Endodermal cell (in vitro differentiated cells): Measurements from ENCODE around the gene XYLT1. TPM values are rescaled to one million over a fixed set of nuclear protein-coding genes. Genes with fewer than 3 reads are reported as not detected.

Source experiments
- DNase-seq: peaks from one replicate; pipeline ENCODE4 v3.0.0-alpha.2; 2017
- H3K27ac ChIP-seq: 2 replicates; pipeline ENCODE4 v1.5.1; 2013; ENCODE audit warnings: mild to moderate bottlenecking, low read depth, low read length, moderate library complexity
- H3K27me3 ChIP-seq: 2 replicates; pipeline ENCODE4 v1.6.1; 2013; ENCODE audit warnings: mild to moderate bottlenecking, low read length, moderate library complexity; ENCODE audit not compliant: insufficient read depth, control insufficient read depth, poor library complexity, severe bottlenecking
- H3K36me3 ChIP-seq: 2 replicates; pipeline ENCODE4 v1.7.0; 2013; ENCODE audit warnings: mild to moderate bottlenecking, low read length, moderate library complexity; ENCODE audit not compliant: control insufficient read depth, insufficient read depth
- H3K4me1 ChIP-seq: one replicate; pipeline ENCODE4 v1.7.0; 2013; ENCODE audit warnings: low read length; ENCODE audit not compliant: control insufficient read depth, insufficient read depth
- H3K4me3 ChIP-seq: 2 replicates; pipeline ENCODE4 v1.5.1; 2013; ENCODE audit warnings: mild to moderate bottlenecking, low read length, moderate library complexity
- H3K9ac ChIP-seq: 2 replicates; pipeline ENCODE4 v1.6.1; 2013; ENCODE audit warnings: mild to moderate bottlenecking, low read length, moderate library complexity; ENCODE audit not compliant: poor library complexity, severe bottlenecking; ENCODE audit errors: extremely low read depth
- H3K9me3 ChIP-seq: 2 replicates; pipeline ENCODE4 v1.6.1; 2013; ENCODE audit warnings: mild to moderate bottlenecking, low read length, moderate library complexity; ENCODE audit not compliant: control insufficient read depth
- H3K27ac Mint-ChIP-seq: 2 replicates; pipeline ENCODE4 v1.8.0; 2020; ENCODE audit warnings: mixed read lengths
- H3K27me3 Mint-ChIP-seq: 2 replicates; pipeline ENCODE4 v1.8.0; 2021; ENCODE audit warnings: mild to moderate bottlenecking, mixed read lengths; ENCODE audit not compliant: insufficient read depth
- H3K36me3 Mint-ChIP-seq: 2 replicates; pipeline ENCODE4 v1.8.0; 2020; ENCODE audit warnings: low read depth, mixed read lengths
- H3K4me1 Mint-ChIP-seq: 2 replicates; pipeline ENCODE4 v1.8.0; 2020; ENCODE audit warnings: mixed read lengths
- H3K4me3 Mint-ChIP-seq: 2 replicates; pipeline ENCODE4 v1.8.0; 2020; ENCODE audit warnings: mild to moderate bottlenecking, moderate library complexity, mixed read lengths
- H3K9me3 Mint-ChIP-seq: 2 replicates; pipeline ENCODE4 v1.8.0; 2020; ENCODE audit warnings: mild to moderate bottlenecking, mixed read lengths
- CTCF ChIP-seq: fragments of 200-600 bp; sonication (generic); conservative IDR thresholded peaks from 2 replicates; pipeline ENCODE4 v1.5.0; 2021; ENCODE audit warnings: antibody characterized with exemption, mild to moderate bottlenecking
- WGBS, 2 experiments: methylation state at CpG; one replicate each; pipeline versions ENCODE4 v1.1.5 to v1.1.7; 2013; ENCODE audit warnings: missing lambda C conversion rate in 2 of 2, mixed read lengths in 1 of 2; ENCODE audit not compliant: insufficient coverage in 1 of 2, insufficient read length in 1 of 2; 5-methylcytosine and 5-hydroxymethylcytosine counted together
- total RNA-seq, 2 donors: library from RNA; stranded (reverse); fragmentation: NEBNext Ultra II Directional in 1 of 2; extraction: Animal tissue kit (Norgen Biotek cat#: 25700) in 1 of 2; gene quantifications; 2 replicates in 1 of 2; 3 replicates in 1 of 2; pipeline ENCODE4 v1.2.1, GENCODE V29; 2021

XYLT1 gene
- total RNA-seq, 2 donors from 2014 or later: 26.8 to 28.5 TPM

GRCh38 chr16:17069681-17070080, 401.1 kb downstream of the XYLT1 start:
- Mint-ChIP-seq H3K36me3 (no peaks in the 10 kb centered on the region), H3K4me3 (no peak overlapping the region), H3K9me3 (peaks cover 3% of the 10 kb centered on the region), H3K27me3 (no peaks in the 10 kb centered on the region), H3K4me1 (peaks cover 24% of the 10 kb centered on the region), H3K27ac (no peak overlapping the region)
- Histone ChIP-seq H3K27ac (no peak overlapping the region), H3K4me1 (peaks cover 9% of the 10 kb centered on the region), H3K4me3 (no peak overlapping the region), H3K27me3 (no peaks in the 10 kb centered on the region), H3K9me3 (no peaks in the 10 kb centered on the region), H3K9ac (no peak overlapping the region), H3K36me3 (no peaks in the 10 kb centered on the region)
- WGBS, 2 experiments: 98% methylated on average over 2 of the region's 2 CpGs; no CpG with 5 or more reads in 1 of the 2 experiments
- TF ChIP-seq CTCF: no peak
- no peak for DNase-seq

GRCh38 chr16:17068524-17068923, 402.2 kb downstream of the XYLT1 start:
- Mint-ChIP-seq H3K27ac (no peak overlapping the region), H3K4me3 (no peak overlapping the region), H3K4me1 (peaks cover 15% of the 10 kb centered on the region), H3K9me3 (peaks cover 4% of the 10 kb centered on the region), H3K27me3 (no peaks in the 10 kb centered on the region), H3K36me3 (no peaks in the 10 kb centered on the region)
- Histone ChIP-seq H3K36me3 (no peaks in the 10 kb centered on the region), H3K4me3 (no peak overlapping the region), H3K27me3 (no peaks in the 10 kb centered on the region), H3K4me1 (peaks cover 5% of the 10 kb centered on the region), H3K9me3 (no peaks in the 10 kb centered on the region), H3K9ac (no peak overlapping the region), H3K27ac (no peak overlapping the region)
- no peak for TF ChIP-seq CTCF
- 99 to 100% methylated on average over 2 to 3 of the region's 3 CpGs for WGBS, 2 experiments
- no peak for DNase-seq

- Histone ChIP-seq H3K27ac (no peak overlapping the region), H3K4me3 (no peak overlapping the region), H3K27me3 (no peaks in the 10 kb centered on the region), H3K36me3 (no peaks in the 10 kb centered on the region), H3K9me3 (no peaks in the 10 kb centered on the region), H3K9ac (no peak overlapping the region), H3K4me1 (no peaks in the 10 kb centered on the region)
- DNase-seq: no peak
- Mint-ChIP-seq H3K9me3 (peaks cover 4% of the 10 kb centered on the region), H3K4me1 (peaks cover 10% of the 10 kb centered on the region), H3K27me3 (no peaks in the 10 kb centered on the region), H3K27ac (no peak overlapping the region), H3K4me3 (no peak overlapping the region), H3K36me3 (no peaks in the 10 kb centered on the region)
- no peak for TF ChIP-seq CTCF
- WGBS, 2 experiments: 89 to 93% methylated on average over 1 to 4 of the region's 4 CpGs
Measured at GRCh38 chr16:17067882-17068281, 402.9 kb downstream of the XYLT1 start.
